ENCODE results near the gene CACHD1. TPM values are rescaled to one million over a fixed set of nuclear protein-coding genes. Genes with fewer than 3 reads are reported as not detected.

The CACHD1 gene
- total and polyA plus RNA-seq, 2 of the 8 experiments (the other 6 are each of a cell fraction or from before 2014, with no cell fraction given): 22.2 to 42.5 TPM

DNA sequence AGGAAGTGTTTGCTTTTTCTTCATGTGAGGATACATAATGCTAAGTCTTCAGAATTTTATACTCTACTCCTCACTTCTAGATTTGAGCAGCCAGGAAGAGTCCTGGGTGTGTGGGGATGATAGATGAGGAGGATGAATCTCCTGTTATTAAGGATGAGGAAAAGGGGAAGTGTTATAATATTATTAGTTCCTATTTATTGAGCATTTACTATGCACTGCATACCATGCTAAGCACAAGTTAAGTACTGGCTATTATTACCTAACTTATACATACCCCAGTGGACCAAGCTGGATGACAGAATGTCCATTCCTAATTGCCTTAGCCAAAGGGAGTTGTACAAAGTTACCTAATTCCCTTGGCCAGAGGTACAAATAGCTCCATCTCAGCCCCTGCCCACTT is 19.8 kb downstream of the CACHD1 start:
- Histone ChIP-seq H3K56ac (replicated peaks; ENCODE audit: insufficient read length, low read depth, low read length) (no peak overlapping the region), H4K20me1 (replicated peaks in 1 of 2; ENCODE audit: control insufficient read depth in 1 of 2, insufficient read depth in 2 of 2, low read length in 2 of 2) (peaks cover 0 to 7% of the 10 kb centered on the region in 2 experiments), H2BK20ac (ENCODE audit: low read length) (no peak overlapping the region), H2AK5ac (ENCODE audit: low read depth, low read length) (no peak overlapping the region), H4K91ac (replicated peaks; ENCODE audit: insufficient read length, low read length) (no peak overlapping the region), H3K23me2 (ENCODE audit: low read depth, low read length) (no peaks in the 10 kb centered on the region; the same call in none of the 2 replicates), H3K4me3 (ENCODE audit: extremely low read depth in 1 of 4, insufficient read depth in 2 of 4, low read depth in 3 of 4, low read length in 4 of 4) (no peak overlapping the region), H3K9ac (replicated peaks in 1 of 4; ENCODE audit: extremely low read depth in 1 of 4, low read depth in 3 of 4, low read length in 3 of 4) (no peak overlapping the region), H3K4ac (replicated peaks; ENCODE audit: insufficient read length, low read depth, low read length) (no peak overlapping the region), H2BK120ac (replicated peaks; ENCODE audit: low read depth, low read length) (no peak overlapping the region), H2AFZ (ENCODE audit: low read length) (no peak overlapping the region), H3K4me1 (replicated peaks in 1 of 4; ENCODE audit: control insufficient read depth in 3 of 4, insufficient read depth in 4 of 4, low read length in 3 of 4) (peaks cover 14 to 43% (median 25%) of the 10 kb centered on the region in 4 experiments), H4K5ac (ENCODE audit: insufficient read length, low read depth, low read length) (no peak overlapping the region), H2BK15ac (ENCODE audit: low read length) (no peak overlapping the region), H2BK5ac (ENCODE audit: low read depth, low read length) (no peak overlapping the region), H3K4me2 (ENCODE audit: insufficient read depth in 1 of 2, low read depth in 2 of 2, low read length in 2 of 2) (peak overlapping the region; percentile 9 to 30; a peak in 1 of 4 replicates), H3K27ac (ENCODE audit: low read depth, low read length) (no peak overlapping the region), H3K23ac (ENCODE audit: insufficient read length) (no peak overlapping the region), H3K79me1 (ENCODE audit: low read depth, low read length) (peaks cover 6% of the 10 kb centered on the region; the same call in 1 of the 2 replicates), H3K14ac (ENCODE audit: insufficient read length) (no peak overlapping the region), H3K9me3 (ENCODE audit: insufficient read depth in 2 of 2, low read depth in 1 of 2, low read length in 1 of 2) (no peaks in the 10 kb centered on the region), H3K18ac (ENCODE audit: extremely low read depth, low read length) (no peak overlapping the region), H4K8ac (ENCODE audit: extremely low read depth, insufficient read depth, low read length) (no peak overlapping the region), H3K36me3 (ENCODE audit: control insufficient read depth in 2 of 4, insufficient read depth in 4 of 4, low read length in 3 of 4) (no peaks in the 10 kb centered on the region), H3K27me3 (replicated peaks in 1 of 4; ENCODE audit: control insufficient read depth in 3 of 4, extremely low read depth in 1 of 4, insufficient read depth in 3 of 4, low read length in 3 of 4) (no peaks in the 10 kb centered on the region), H2BK12ac (ENCODE audit: low read depth, low read length) (no peak overlapping the region), H3K79me2 (ENCODE audit: control insufficient read depth in 1 of 2, insufficient read depth in 2 of 2, low read length in 2 of 2) (peaks cover 21 to 87% of the 10 kb centered on the region in 2 experiments)
- DNase-seq (ENCODE audit: low read depth in 1 of 2, low spot score in 2 of 2): no peak
- CTCF ChIA-PET (ENCODE audit: partially characterized antibody): interaction anchor here (0.7 to 2.5 kb wide), 11 partner anchors 9 to 187 kb away, joined by 3 to 10 read pairs (median 3); no protein-coding TSS in a partner anchor
- POLR2A ChIA-PET (ENCODE audit: partially characterized antibody): interaction anchor here (0.8 to 3.2 kb wide), 5 partner anchors 11 to 56 kb away, joined by 3 to 22 read pairs (median 3); no protein-coding TSS in a partner anchor
- no peak for FAIRE-seq

Data from H1 (cell line).